Activated CD8-positive, alpha-beta memory T cell treated with anti-CD3 and anti-CD28 coated beads, Interleukin-2, amount 10 ng/mL, durations not matched to agents 7 days and 5 days (primary cell): ENCODE results near the gene ARHGDIB. TPM values are rescaled to one million over a fixed set of nuclear protein-coding genes. Genes with fewer than 3 reads are reported as not detected.

Source experiments
- ATAC-seq: fragments of 150-1000 bp; cut with Tn5 transposase; one replicate; pipeline ENCODE4 v1.10.0; 2021; ENCODE audit warnings: moderate library complexity
- CTCF ChIA-PET: fragments of 350-600 bp; sonication (Branson Sonifier 250); formaldehyde crosslinking; loops from one replicate; lab custom pipeline; 2021; ENCODE audit warnings: antibody characterized with exemption; lab: Charles Lee
- DNase-seq: peaks from one replicate; pipeline ENCODE4 v3.0.0-alpha.2; 2020
- H3K27ac Mint-ChIP-seq: one replicate; pipeline ENCODE4 v1.8.0; 2021; ENCODE audit warnings: mild to moderate bottlenecking, mixed read lengths
- H3K27me3 Mint-ChIP-seq: one replicate; pipeline ENCODE4 v1.8.0; 2021; ENCODE audit warnings: mixed read lengths
- H3K36me3 Mint-ChIP-seq: one replicate; pipeline ENCODE4 v1.8.0; 2021; ENCODE audit warnings: mild to moderate bottlenecking, mixed read lengths
- H3K4me1 Mint-ChIP-seq: one replicate; pipeline ENCODE4 v1.8.0; 2021; ENCODE audit warnings: mixed read lengths
- H3K4me3 Mint-ChIP-seq: one replicate; pipeline ENCODE4 v1.8.0; 2021; ENCODE audit warnings: mild to moderate bottlenecking, moderate library complexity, mixed read lengths
- H3K9me3 Mint-ChIP-seq: one replicate; pipeline ENCODE4 v1.8.0; 2022; ENCODE audit warnings: low read depth, mixed read lengths
- total RNA-seq, 2 experiments: library from RNA; stranded (reverse); gene quantifications; one replicate each; pipeline ENCODE4 v1.2.3, GENCODE V29; 2021

Gene ARHGDIB
- total RNA-seq, 2 experiments from 2014 or later, result 1,208 to 1,284 TPM

GRCh38 chr12:14892726-14893505, 68.5 kb downstream of the ARHGDIB start:
- Mint-ChIP-seq H3K27ac (no peak overlapping the region), H3K36me3 (no peaks in the 10 kb centered on the region), H3K9me3 (no peaks in the 10 kb centered on the region), H3K4me1 (no peaks in the 10 kb centered on the region), H3K4me3 (no peak overlapping the region), H3K27me3 (peaks cover 22% of the 10 kb centered on the region)
- ATAC-seq (no peak), DNase-seq (no peak)
- CTCF ChIA-PET, result interaction anchor here (0.7 to 1.4 kb wide), 2 partner anchors 45 to 94 kb away, joined by 3 read pairs; no protein-coding TSS in a partner anchor

Other genes with a start within 250 kb of the ARHGDIB start
- gene WBP11, start 158.1 kb downstream of the ARHGDIB start, total RNA-seq, result 100 to 1,000 TPM; 102 to 116 TPM
- 1 to 10 TPM; 1.6 to 1.9 TPM for gene C12orf60, start 157.9 kb downstream of the ARHGDIB start, total RNA-seq
- gene SMCO3, start 147.4 kb downstream of the ARHGDIB start, total RNA-seq, result not detected
- gene ART4, start 118.1 kb downstream of the ARHGDIB start, total RNA-seq, result not detected
- gene MGP, start 75.7 kb downstream of the ARHGDIB start, total RNA-seq, result not detected
- gene ERP27, start 23.1 kb downstream of the ARHGDIB start, total RNA-seq, result 1 to 10 TPM; 5.4 to 7.7 TPM
- gene PDE6H, start 11.4 kb upstream of the ARHGDIB start, total RNA-seq, result not detected